MCF 10A (cell line): ENCODE measurements around the gene RNF227. TPM values are rescaled to one million over a fixed set of nuclear protein-coding genes. Genes with fewer than 3 reads are reported as not detected.

Experiments
- total RNA-seq: library from RNA; stranded (reverse); gene quantifications from 2 replicates; pipeline ENCODE4 v1.2.3, GENCODE V29; 2022

Gene RNF227
- total RNA-seq, 1 experiment from 2014 or later = 7.4 TPM

Other genes with a start within 250 kb of the RNF227 start
- gene TP53, start 228.8 kb downstream of the RNF227 start, total RNA-seq = 131 and 181 TPM in 2 replicates
- gene WRAP53, start 227.8 kb downstream of the RNF227 start, total RNA-seq = 10.7 and 11.7 TPM in 2 replicates
- gene EFNB3, start 211.1 kb downstream of the RNF227 start, total RNA-seq = 1.3 and 1.4 TPM in 2 replicates
- 0.05 and 0.12 TPM in 2 replicates for gene DNAH2, start 198.5 kb downstream of the RNF227 start, total RNA-seq
- 37.9 and 39.8 TPM in 2 replicates for gene KDM6B, start 82.1 kb downstream of the RNF227 start, total RNA-seq
- gene TMEM88, start 61.2 kb downstream of the RNF227 start, total RNA-seq = 3.5 and 4.4 TPM in 2 replicates
- gene NAA38, start 58.7 kb downstream of the RNF227 start, total RNA-seq = 70.2 and 83.4 TPM in 2 replicates
- gene CYB5D1, start 58.3 kb downstream of the RNF227 start, total RNA-seq = 23.1 and 23.2 TPM in 2 replicates
- gene CHD3, start 27.5 kb downstream of the RNF227 start, total RNA-seq = 78.5 and 87.1 TPM in 2 replicates
- 4.2 and 10.0 TPM in 2 replicates for gene KCNAB3, start 13.6 kb upstream of the RNF227 start, total RNA-seq
- 80.0 and 104 TPM in 2 replicates for gene TRAPPC1, start 15.7 kb upstream of the RNF227 start, total RNA-seq
- 31.5 and 39.2 TPM in 2 replicates for gene CNTROB, start 15.9 kb upstream of the RNF227 start, total RNA-seq
- not detected in 2 replicates for gene GUCY2D, start 86.3 kb upstream of the RNF227 start, total RNA-seq
- gene ALOX15B, start 122.8 kb upstream of the RNF227 start, total RNA-seq = 18.5 and 27.6 TPM in 2 replicates
- 1.3 TPM in 1 of 2 replicates, not detected in the other for gene ALOX12B, start 171.4 kb upstream of the RNF227 start, total RNA-seq
- gene ALOXE3, start 202.2 kb upstream of the RNF227 start, total RNA-seq = 13.1 and 14.1 TPM in 2 replicates
- 5.8 and 5.9 TPM in 2 replicates for gene HES7, start 207.8 kb upstream of the RNF227 start, total RNA-seq
- gene PER1, start 236.1 kb upstream of the RNF227 start, total RNA-seq = 165 and 190 TPM in 2 replicates
- gene VAMP2, start 246.7 kb upstream of the RNF227 start, total RNA-seq = 37.7 and 42.8 TPM in 2 replicates